ENCODE data around the gene RABL2A. TPM values are rescaled to one million over a fixed set of nuclear protein-coding genes. Genes with fewer than 3 reads are reported as not detected.
A peak's percentile ranks its signal among the peaks of the same experiment; 100 is the strongest.
"Not testable (repeated sequence)": the region's sequence is repeated elsewhere in the genome, so short reads cannot be mapped to it uniquely, and the experiment has no call there.

The RABL2A gene
- total RNA-seq, 1 donor from 2014 or later = 9.3 TPM

DNA sequence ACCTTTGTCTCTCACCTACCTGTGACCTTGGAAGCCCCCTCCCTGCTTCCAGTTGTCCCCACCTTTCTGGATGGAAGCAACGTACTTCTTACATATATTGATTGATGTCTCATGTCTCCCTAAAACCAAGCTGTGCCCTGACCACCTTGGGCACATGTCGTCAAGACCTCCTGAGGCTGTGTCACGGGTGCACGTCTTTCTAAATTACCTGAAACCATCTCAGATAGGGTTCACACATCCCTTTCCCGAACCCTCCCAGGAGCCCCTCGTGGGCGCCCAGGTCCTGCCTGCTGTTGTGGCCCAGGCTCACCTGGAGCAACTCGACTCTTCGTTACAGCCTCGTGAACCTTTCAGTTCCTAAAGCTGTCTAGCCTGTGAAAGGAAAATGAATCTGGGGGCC is 1.2 kb upstream of the RABL2A start:
- H3K27me3 ChIP-seq; H3K36me3 ChIP-seq; H3K4me1 ChIP-seq; H3K9me3 ChIP-seq; H3K27ac ChIP-seq; intact Hi-C loops (cut with DNase I): not testable (repeated sequence)
- DNase-seq (ENCODE audit: extremely low spot score in 2 of 2) = peak; percentile 55 to 77
- H3K4me3 ChIP-seq = peak overlapping the region in 1 of 2 donors; percentile 50

DNA sequence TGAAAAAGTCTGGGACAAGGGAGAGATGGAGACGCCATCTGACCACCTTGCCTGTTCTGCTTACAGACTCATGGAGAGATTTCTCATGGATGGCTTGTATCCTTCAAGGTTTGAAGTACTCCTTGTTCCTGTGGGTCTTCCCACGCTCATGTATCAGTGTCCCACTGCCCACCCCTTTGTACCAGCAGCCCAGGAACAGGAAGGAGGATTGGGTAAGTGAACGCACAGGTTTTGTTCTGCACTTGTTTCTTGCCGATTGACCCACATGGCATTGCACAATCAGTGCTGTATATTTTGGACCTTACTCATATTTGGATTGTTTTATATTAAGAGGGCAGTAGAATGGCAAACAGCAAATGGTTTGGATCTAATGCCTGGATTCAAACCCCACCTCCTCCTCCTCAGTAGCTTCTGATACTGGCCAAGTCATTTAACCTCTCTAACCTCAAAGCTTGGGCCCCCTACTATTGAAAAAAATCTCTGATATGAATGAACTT is 5.8 kb downstream of the RABL2A start:
- H3K27me3 ChIP-seq; intact Hi-C loops (cut with DNase I); H3K36me3 ChIP-seq; H3K4me3 ChIP-seq; H3K27ac ChIP-seq; H3K9me3 ChIP-seq; H3K4me1 ChIP-seq: not testable (repeated sequence)
- peak in 1 of 2 donors; percentile 12 for DNase-seq (ENCODE audit: extremely low spot score in 2 of 2)

GRCh38 chr2:113635358-113635757 is 8.3 kb downstream of the RABL2A start:
- H3K27me3 ChIP-seq; H3K36me3 ChIP-seq; H3K4me1 ChIP-seq; H3K4me3 ChIP-seq; intact Hi-C loops (cut with DNase I); H3K27ac ChIP-seq; H3K9me3 ChIP-seq: not testable (repeated sequence)
- peak in 1 of 2 donors; percentile 32 for DNase-seq (ENCODE audit: extremely low spot score in 2 of 2)

DNA sequence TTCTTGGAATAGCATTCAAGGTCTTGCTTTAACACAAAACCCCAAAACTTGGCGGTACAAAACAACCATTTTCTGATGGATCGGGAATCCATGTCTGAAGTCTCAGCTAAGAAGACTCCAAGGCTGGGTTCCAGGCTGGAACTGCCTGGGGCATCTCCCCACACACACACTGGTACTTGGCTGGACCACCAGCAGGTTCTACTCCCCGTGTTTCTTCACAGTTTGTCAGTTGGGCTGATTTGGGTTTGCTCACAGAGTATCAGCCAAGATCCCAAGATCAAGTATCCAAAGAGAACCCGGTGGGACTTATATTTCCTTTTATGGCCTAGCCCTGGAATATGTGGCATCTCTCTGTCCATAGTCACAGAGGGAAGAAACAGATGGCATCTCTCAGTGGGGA is 9.2 kb downstream of the RABL2A start:
- H3K36me3 ChIP-seq; intact Hi-C loops (cut with DNase I); H3K4me3 ChIP-seq; H3K27ac ChIP-seq; H3K9me3 ChIP-seq; H3K4me1 ChIP-seq; DNase-seq (ENCODE audit: extremely low spot score in 2 of 2); H3K27me3 ChIP-seq: not testable (repeated sequence)

DNA sequence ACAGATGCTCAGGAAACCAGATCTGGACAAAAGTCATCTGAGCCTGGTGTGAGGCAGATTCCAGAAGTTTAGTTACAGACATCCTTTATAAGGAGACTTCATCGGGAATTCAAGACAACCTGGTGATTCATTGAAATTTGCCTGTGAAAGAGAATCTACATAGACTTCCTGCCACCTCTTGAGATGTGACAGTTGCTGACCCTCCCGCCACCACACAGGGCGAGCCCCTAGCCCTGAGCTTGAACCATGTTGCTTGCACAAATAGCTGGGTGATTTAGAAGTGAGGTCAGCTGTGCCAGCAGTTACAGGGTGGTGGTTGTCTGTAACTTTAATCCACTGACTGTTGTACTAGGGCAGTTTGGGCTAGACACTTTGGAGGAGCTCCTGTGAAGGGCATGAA is 11.0 kb downstream of the RABL2A start:
- H3K4me3 ChIP-seq; H3K4me1 ChIP-seq; H3K27me3 ChIP-seq; H3K36me3 ChIP-seq; H3K27ac ChIP-seq; H3K9me3 ChIP-seq; intact Hi-C loops (cut with DNase I): not testable (repeated sequence)
- peak in 1 of 2 donors; percentile 44 for DNase-seq (ENCODE audit: extremely low spot score in 2 of 2)

DNA sequence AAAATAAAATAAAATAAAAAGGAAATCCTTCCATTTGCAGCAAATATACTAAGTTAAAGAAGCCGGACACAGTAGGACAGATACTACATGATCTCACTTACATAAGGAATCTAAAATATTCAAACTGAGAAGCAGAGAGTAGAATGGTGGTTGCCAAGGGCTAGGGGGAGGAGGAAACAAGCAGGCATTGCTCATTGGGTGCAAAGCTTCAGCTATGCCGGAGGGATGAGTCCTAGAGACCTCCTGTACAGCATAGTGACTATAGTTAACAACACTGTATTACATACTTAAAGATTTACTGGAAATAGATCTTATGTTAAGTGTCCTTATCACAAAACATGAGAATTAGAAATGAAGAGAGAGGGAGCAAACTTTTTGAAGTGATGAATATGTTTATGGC is 19.2 kb downstream of the RABL2A start:
- H3K27ac ChIP-seq; H3K27me3 ChIP-seq; H3K36me3 ChIP-seq; H3K4me1 ChIP-seq; intact Hi-C loops (cut with DNase I); H3K4me3 ChIP-seq; DNase-seq (ENCODE audit: extremely low spot score in 2 of 2); H3K9me3 ChIP-seq: not testable (repeated sequence)

DNA sequence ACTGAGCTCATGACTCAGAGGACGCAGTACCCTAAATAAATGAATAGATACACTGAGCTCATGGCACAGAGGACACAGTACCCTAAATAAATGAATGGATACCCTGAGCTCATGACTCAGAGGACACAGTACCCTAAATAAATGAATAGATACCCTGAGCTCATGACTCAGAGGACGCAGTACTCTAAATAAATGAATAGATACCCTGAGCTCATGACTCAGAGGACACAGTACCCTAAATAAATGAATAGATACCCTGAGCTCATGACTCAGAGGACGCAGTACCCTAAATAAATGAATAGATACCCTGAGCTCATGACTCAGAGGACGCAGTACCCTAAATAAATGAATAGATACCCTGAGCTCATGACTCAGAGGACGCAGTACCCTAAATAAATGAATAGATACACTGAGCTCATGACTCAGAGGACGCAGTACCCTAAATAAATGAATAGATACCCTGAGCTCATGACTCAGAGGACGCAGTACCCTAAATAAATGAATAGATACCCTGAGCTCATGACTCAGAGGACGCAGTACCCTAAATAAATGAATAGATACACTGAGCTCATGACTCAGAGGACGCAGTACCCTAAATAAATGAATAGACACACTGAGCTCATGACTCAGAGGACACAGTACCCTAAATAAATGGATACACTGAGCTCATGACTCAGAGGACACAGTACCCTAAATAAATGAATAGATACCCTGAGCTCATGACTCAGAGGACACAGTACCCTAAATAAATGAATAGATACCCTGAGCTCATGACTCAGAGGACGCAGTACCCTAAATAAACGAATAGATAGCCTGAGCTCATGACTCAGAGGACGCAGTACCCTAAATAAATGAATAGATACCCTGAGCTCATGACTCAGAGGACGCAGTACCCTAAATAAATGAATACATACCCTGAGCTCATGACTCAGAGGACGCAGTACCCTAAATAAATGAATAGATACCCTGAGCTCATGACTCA is 24.1 kb downstream of the RABL2A start:
- H3K27me3 ChIP-seq; H3K27ac ChIP-seq; H3K36me3 ChIP-seq; intact Hi-C loops (cut with DNase I); H3K9me3 ChIP-seq; H3K4me1 ChIP-seq; H3K4me3 ChIP-seq; DNase-seq (ENCODE audit: extremely low spot score in 2 of 2): not testable (repeated sequence)

- H3K4me1 ChIP-seq; H3K9me3 ChIP-seq; DNase-seq (ENCODE audit: extremely low spot score in 2 of 2); H3K36me3 ChIP-seq; H3K4me3 ChIP-seq; H3K27ac ChIP-seq; H3K27me3 ChIP-seq; intact Hi-C loops (cut with DNase I): not testable (repeated sequence)
Measured at GRCh38 chr2:113652599-113652998, 25.5 kb downstream of the RABL2A start.

- H3K4me1 ChIP-seq; H3K27ac ChIP-seq; DNase-seq (ENCODE audit: extremely low spot score in 2 of 2); H3K9me3 ChIP-seq; H3K27me3 ChIP-seq; intact Hi-C loops (cut with DNase I); H3K36me3 ChIP-seq: not testable (repeated sequence)
- H3K4me3 ChIP-seq = peak overlapping the region in 1 of 2 donors; percentile 18
Measured at GRCh38 chr2:113656031-113656624, 29.1 kb downstream of the RABL2A start.

DNA sequence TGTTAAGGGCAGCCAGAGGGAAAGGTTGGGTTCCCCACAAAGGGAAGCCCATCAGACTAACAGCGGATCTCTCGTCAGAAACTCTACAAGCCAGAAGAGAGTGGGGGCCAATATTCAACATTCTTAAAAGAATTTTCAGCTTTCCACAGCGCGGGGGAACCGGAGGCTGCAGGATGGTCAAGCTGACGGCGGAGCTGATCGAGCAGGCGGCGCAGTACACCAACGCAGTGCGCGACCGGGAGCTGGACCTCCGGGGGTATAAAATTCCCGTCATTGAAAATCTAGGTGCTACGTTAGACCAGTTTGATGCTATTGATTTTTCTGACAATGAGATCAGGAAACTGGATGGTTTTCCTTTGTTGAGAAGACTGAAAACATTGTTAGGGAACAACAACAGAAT is 30.7 kb downstream of the RABL2A start:
- H3K27me3 ChIP-seq; H3K27ac ChIP-seq; H3K36me3 ChIP-seq; H3K4me3 ChIP-seq; H3K4me1 ChIP-seq; H3K9me3 ChIP-seq; DNase-seq (ENCODE audit: extremely low spot score in 2 of 2); intact Hi-C loops (cut with DNase I): not testable (repeated sequence)

DNA sequence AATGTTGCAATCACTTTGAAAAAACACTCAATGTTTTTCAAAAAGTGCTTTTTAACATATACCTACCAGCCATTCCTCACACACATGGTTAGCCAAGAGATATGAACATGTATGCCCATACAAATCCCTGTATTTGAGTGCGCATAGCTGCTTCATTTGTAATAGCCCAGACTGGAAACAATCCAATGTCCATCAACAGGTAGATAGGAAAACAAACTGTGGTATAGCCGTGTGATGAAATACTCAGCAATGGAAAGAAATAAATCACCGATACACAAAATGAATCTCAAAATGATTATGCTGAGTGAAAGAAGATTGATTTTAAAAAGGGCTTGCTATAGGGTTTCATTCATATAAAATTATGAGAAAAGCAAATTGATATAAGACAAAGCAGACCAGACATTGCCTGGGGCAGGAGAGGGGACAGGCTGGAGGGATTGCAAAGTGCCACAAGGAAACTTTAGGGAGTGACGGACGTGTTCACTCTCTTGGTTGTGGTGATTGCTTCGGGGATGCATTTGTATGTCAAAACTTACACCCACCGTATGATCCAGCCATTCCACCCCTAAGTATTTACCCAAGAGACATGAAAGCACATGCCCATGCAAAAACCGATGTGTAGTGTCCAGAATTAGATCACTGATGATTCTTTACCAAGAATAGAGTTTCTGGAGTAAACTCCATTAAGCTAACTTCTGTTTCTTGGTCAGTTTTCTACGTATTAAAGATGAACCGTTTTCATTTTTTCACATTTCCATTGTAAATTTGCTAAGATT is 36.4 kb downstream of the RABL2A start:
- H3K27ac ChIP-seq; intact Hi-C loops (cut with DNase I): not testable (repeated sequence)

DNA sequence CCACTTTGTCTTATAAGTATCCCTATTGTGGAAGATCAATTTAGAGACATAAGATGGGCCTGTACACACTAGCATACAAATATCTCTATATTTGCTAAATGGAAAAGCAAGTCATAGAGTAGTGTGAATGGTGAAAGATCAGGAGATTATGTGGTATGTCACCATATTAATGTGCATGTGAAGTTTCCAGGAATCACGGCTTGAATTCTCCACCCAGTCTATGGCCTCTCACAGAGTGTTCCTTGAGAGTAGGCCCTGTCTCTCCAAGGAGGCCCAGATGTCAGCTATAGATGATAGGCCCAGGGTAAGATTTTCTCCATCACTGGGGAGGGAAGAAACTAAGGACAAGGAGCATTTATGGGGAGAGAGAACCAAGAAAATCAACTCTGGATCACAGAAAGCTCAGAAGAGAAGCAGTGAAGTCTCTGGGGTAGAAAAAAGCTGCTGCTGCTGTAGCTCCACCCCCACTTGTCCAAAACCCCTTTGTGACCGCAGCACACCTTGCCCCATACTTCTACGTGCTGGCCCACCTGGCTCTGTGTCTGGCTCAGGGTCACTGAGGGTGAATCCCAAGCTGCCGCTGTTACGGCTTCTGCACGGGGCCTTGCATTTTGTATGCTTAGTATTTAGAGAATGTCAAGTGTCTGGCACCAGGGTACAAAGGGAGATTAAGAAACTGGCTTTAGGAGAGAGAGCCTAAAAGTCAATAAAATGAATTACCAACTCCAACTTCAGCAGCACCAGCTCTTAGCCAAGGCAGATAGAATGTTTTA is 37.9 kb downstream of the RABL2A start:
- H3K4me3 ChIP-seq; DNase-seq (ENCODE audit: extremely low spot score in 2 of 2); H3K27ac ChIP-seq; H3K4me1 ChIP-seq; H3K9me3 ChIP-seq; intact Hi-C loops (cut with DNase I); H3K27me3 ChIP-seq; H3K36me3 ChIP-seq: not testable (repeated sequence)

More for the DNA sequence above, 36.4 kb downstream of the RABL2A start:
- DNase-seq (ENCODE audit: extremely low spot score in 2 of 2); H3K4me3 ChIP-seq; H3K36me3 ChIP-seq; H3K27me3 ChIP-seq; H3K9me3 ChIP-seq; H3K4me1 ChIP-seq: not testable (repeated sequence)

All from vagina (tissue), 2 donors.